Measurements from ENCODE around the gene ACSS3. TPM values are rescaled to one million over a fixed set of nuclear protein-coding genes. Genes with fewer than 3 reads are reported as not detected.
A peak's percentile ranks its signal among the peaks of the same experiment; 100 is the strongest.

The ACSS3 gene
- total RNA-seq, 2 donors from 2014 or later, result 28.3 to 29.4 TPM

DNA sequence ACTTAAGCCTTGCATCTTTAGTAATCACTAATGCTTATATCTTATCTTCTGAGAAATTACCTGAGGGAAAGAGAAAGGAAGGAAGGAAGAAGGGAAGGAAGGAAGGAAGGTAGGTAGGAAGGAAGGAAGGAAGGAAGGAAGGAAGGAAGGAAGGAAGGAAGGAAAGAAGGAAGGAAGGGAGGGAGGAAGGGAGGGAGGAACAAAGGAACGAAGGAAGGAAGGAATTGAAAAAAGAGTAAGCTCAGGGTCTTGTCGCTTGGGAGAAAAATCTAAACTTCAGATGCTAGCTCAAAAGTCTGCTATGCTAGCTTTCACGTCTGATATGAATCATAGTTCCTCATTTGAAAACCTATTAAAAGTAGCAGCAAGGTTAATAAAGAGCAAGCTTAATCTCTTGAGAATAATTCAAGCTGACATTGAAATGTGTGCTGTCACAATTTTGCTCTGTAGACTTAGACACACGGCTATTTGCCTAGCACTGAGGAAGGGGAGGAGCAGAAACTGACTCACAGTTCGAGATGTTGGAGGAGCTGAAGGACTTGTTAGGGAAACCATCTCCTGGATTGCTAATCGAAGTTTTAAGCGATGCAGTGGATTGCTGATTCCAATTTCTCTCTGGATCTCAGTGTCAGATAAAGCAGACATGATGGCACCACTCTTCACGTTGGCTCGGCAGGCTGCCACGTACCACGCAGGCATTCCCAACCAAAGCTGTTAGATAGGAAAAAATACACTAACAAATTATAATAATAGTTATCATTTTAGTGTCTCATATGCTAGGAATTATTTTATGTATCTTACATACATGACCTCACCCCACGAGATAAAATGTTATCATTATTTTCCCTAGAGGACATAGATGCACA is 216.7 kb downstream of the ACSS3 start:
- Histone ChIP-seq H3K4me1 (ENCODE audit: control insufficient read depth, insufficient read depth, low read length) (no peaks in the 10 kb centered on the region), H3K4me3 (ENCODE audit: low read length) (no peak overlapping the region), H3K9ac (ENCODE audit: extremely low read depth, low read length, poor library complexity, severe bottlenecking) (no peak overlapping the region), H3K27ac (ENCODE audit: low read depth, low read length) (no peak overlapping the region), H3K27me3 (ENCODE audit: control insufficient read depth, insufficient read depth, low read length, poor library complexity, severe bottlenecking) (no peaks in the 10 kb centered on the region), H3K36me3 (ENCODE audit: control insufficient read depth, insufficient read depth, low read length) (no peaks in the 10 kb centered on the region), H3K9me3 (ENCODE audit: control insufficient read depth, low read length) (no peaks in the 10 kb centered on the region)
- Mint-ChIP-seq H3K4me3 (no peak overlapping the region), H3K4me1 (no peaks in the 10 kb centered on the region), H3K27ac (no peak overlapping the region), H3K27me3 (ENCODE audit: insufficient read depth) (no peaks in the 10 kb centered on the region), H3K9me3 (no peaks in the 10 kb centered on the region), H3K36me3 (ENCODE audit: low read depth) (no peaks in the 10 kb centered on the region)
- 85 to 93% methylated on average over 7 to 9 of the region's 12 CpGs for WGBS, 2 experiments (ENCODE audit: insufficient coverage in 1 of 2, insufficient read length in 1 of 2)
- DNase-seq, result no peak
- TF ChIP-seq, protein P1, sequence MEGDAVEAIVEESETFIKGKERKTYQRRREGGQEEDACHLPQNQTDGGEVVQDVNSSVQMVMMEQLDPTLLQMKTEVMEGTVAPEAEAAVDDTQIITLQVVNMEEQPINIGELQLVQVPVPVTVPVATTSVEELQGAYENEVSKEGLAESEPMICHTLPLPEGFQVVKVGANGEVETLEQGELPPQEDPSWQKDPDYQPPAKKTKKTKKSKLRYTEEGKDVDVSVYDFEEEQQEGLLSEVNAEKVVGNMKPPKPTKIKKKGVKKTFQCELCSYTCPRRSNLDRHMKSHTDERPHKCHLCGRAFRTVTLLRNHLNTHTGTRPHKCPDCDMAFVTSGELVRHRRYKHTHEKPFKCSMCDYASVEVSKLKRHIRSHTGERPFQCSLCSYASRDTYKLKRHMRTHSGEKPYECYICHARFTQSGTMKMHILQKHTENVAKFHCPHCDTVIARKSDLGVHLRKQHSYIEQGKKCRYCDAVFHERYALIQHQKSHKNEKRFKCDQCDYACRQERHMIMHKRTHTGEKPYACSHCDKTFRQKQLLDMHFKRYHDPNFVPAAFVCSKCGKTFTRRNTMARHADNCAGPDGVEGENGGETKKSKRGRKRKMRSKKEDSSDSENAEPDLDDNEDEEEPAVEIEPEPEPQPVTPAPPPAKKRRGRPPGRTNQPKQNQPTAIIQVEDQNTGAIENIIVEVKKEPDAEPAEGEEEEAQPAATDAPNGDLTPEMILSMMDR (conservative IDR thresholded peaks at IDR 0.05), result no peak

DNA sequence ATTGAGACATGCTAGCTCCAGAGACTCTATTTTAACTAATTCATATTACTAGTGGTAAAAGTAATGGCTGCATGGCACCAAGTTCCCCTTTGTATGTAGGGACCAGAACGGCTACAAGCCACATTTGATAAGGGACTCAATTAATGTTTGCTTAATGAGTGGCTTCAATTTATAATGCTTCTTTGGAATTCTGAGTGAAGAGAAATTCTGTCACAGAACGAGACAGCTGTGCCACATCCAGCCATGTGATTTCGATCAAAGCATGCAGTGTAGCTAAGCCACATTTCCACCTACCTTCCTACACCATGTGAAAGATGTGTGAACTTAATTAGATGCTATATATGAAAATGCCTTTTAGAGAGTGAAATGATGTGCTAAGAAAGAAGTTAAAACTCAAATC is 217.4 kb downstream of the ACSS3 start:
- no peaks in the 10 kb centered on the region for H3K4me1 Mint-ChIP-seq
- no peak overlapping the region for H3K4me3 Mint-ChIP-seq
- H3K27me3 ChIP-seq (ENCODE audit: control insufficient read depth, insufficient read depth, low read length, poor library complexity, severe bottlenecking), result no peaks in the 10 kb centered on the region
- no peaks in the 10 kb centered on the region for H3K9me3 ChIP-seq (ENCODE audit: control insufficient read depth, low read length)
- no peaks in the 10 kb centered on the region for H3K4me1 ChIP-seq (ENCODE audit: control insufficient read depth, insufficient read depth, low read length)
- 94% methylated on average over 2 of the region's 3 CpGs; no CpG with 5 or more reads in 1 of the 2 experiments for WGBS, 2 experiments (ENCODE audit: insufficient coverage in 1 of 2, insufficient read length in 1 of 2)
- H3K27ac ChIP-seq (ENCODE audit: low read depth, low read length), result no peak overlapping the region
- H3K36me3 Mint-ChIP-seq (ENCODE audit: low read depth), result no peaks in the 10 kb centered on the region
- H3K27me3 Mint-ChIP-seq (ENCODE audit: insufficient read depth), result no peaks in the 10 kb centered on the region
- no peak overlapping the region for H3K27ac Mint-ChIP-seq
- H3K9ac ChIP-seq (ENCODE audit: extremely low read depth, low read length, poor library complexity, severe bottlenecking), result no peak overlapping the region
- H3K4me3 ChIP-seq (ENCODE audit: low read length), result no peak overlapping the region
- no peaks in the 10 kb centered on the region for H3K9me3 Mint-ChIP-seq
- TF ChIP-seq, protein P1 (conservative IDR thresholded peaks at IDR 0.05), result no peak
- no peaks in the 10 kb centered on the region for H3K36me3 ChIP-seq (ENCODE audit: control insufficient read depth, insufficient read depth, low read length)
- DNase-seq, result no peak

DNA sequence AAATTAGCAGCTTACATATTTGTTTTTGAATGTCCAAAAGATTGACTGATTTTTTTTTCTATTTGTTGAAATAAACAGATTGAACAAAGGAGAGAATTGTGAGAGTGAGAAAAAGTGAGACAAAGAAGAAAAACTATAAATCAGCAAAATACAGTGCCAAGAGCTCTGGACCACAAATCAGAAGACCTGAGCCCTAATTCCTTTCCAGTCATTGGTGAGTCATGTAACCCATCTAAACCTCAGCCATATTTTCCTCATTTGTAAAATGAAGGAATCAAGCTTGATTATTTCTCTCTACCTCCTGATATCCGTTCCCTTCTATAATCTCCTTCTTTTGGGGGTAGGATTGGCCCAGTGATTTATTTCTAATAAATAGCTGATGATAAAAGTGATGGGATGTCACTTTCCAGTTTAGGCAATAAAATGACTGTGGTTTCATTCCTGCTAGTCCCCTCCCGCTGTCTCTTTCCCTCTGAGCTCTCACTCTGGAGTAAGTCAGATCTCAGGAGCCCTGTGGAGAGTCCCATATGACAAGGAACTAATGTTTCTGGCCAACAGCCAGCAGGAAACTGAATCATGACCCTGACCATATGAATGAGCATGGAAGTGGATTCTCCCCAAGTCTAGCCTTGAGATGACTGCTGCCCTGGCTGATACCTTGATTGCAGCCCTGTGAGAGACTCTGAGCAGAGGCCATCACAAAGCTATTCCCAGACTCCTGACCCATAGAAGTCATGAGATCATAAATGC is 218.9 kb downstream of the ACSS3 start:
- H3K27ac ChIP-seq (ENCODE audit: low read depth, low read length), result no peak overlapping the region
- Mint-ChIP-seq H3K4me1 (no peaks in the 10 kb centered on the region), H3K4me3 (no peak overlapping the region), H3K27ac (no peak overlapping the region), H3K9me3 (no peaks in the 10 kb centered on the region), H3K27me3 (ENCODE audit: insufficient read depth) (no peaks in the 10 kb centered on the region), H3K36me3 (ENCODE audit: low read depth) (no peaks in the 10 kb centered on the region)
- peak; percentile 46 for DNase-seq
- TF ChIP-seq, protein P1 (conservative IDR thresholded peaks at IDR 0.05), result no peak
- H3K9ac ChIP-seq (ENCODE audit: extremely low read depth, low read length, poor library complexity, severe bottlenecking), result no peak overlapping the region
- no peaks in the 10 kb centered on the region for H3K36me3 ChIP-seq (ENCODE audit: control insufficient read depth, insufficient read depth, low read length)
- H3K4me1 ChIP-seq (ENCODE audit: control insufficient read depth, insufficient read depth, low read length), result no peaks in the 10 kb centered on the region
- no peak overlapping the region for H3K4me3 ChIP-seq (ENCODE audit: low read length)
- H3K27me3 ChIP-seq (ENCODE audit: control insufficient read depth, insufficient read depth, low read length, poor library complexity, severe bottlenecking), result no peaks in the 10 kb centered on the region
- no peaks in the 10 kb centered on the region for H3K9me3 ChIP-seq (ENCODE audit: control insufficient read depth, low read length)
- 93 to 100% methylated on average over 1 of the region's 2 CpGs for WGBS, 2 experiments (ENCODE audit: insufficient coverage in 1 of 2, insufficient read length in 1 of 2)

Data from endodermal cell (in vitro differentiated cells).